ENCODE data around the gene PABPC1L. TPM values are rescaled to one million over a fixed set of nuclear protein-coding genes. Genes with fewer than 3 reads are reported as not detected.
A peak's percentile ranks its signal among the peaks of the same experiment; 100 is the strongest.

Gene PABPC1L
- total RNA-seq, 1 donor from 2014 or later = 61.1 TPM

- ChIA-PET CTCF (interaction anchor here (1.1 to 1.2 kb wide), 3 partner anchors 8 to 207 kb away, joined by 3 read pairs; no protein-coding TSS in a partner anchor), POLR2A (interaction anchor here (1.1 to 1.7 kb wide), 3 partner anchors 18 to 79 kb away, joined by 3 to 5 read pairs (median 3); partner anchors contain the start of gene TOMM34)
- Mint-ChIP-seq H3K4me1 (peaks cover 83% of the 10 kb centered on the region), H3K27me3 (no peaks in the 10 kb centered on the region), H3K36me3 (ENCODE audit: low read depth) (peaks cover 42% of the 10 kb centered on the region), H3K4me3 (peak overlapping the region; percentile 94), H3K9me3 (no peaks in the 10 kb centered on the region), H3K27ac (peak overlapping the region; percentile 76)
- intact Hi-C loops (cut with micrococcal nuclease) = loop anchor here (5.0 to 10.0 kb wide), 5 partner anchors 306 to 1796 kb away; partner anchors contain the start of genes PKIG, SRSF6, TP53RK and TTPAL
- DNase-seq (no peak), ATAC-seq (ENCODE audit: low read depth) (no peak)
- no peak for TF ChIP-seq CTCF (IDR thresholded peaks at IDR 0.05)
These were observed 21.4 kb upstream of the PABPC1L start for GRCh38 chr20:44888226-44889103.

- intact Hi-C loops (cut with micrococcal nuclease) = loop anchor here (2.0 kb wide), 1 partner anchor 69 kb away; the partner anchor contains the start of gene TOMM34
- POLR2A ChIA-PET = no interaction called here
- no peak for TF ChIP-seq CTCF (IDR thresholded peaks at IDR 0.05)
- CTCF ChIA-PET = no interaction called here
- Mint-ChIP-seq H3K27me3 (no peaks in the 10 kb centered on the region), H3K4me1 (peaks cover 89% of the 10 kb centered on the region), H3K9me3 (no peaks in the 10 kb centered on the region), H3K27ac (no peak overlapping the region), H3K36me3 (ENCODE audit: low read depth) (peaks cover 56% of the 10 kb centered on the region), H3K4me3 (no peak overlapping the region)
- DNase-seq (no peak), ATAC-seq (ENCODE audit: low read depth) (no peak)
These were observed 18.0 kb upstream of the PABPC1L start for GRCh38 chr20:44891826-44892225.

GRCh38 chr20:44894959-44895358 lies 14.9 kb upstream of the PABPC1L start:
- intact Hi-C loops (cut with micrococcal nuclease) = no loop called here
- peak overlapping the region; percentile 1 for H3K4me3 Mint-ChIP-seq
- H3K36me3 Mint-ChIP-seq (ENCODE audit: low read depth) = peaks cover 44% of the 10 kb centered on the region
- H3K4me1 Mint-ChIP-seq = peaks cover 84% of the 10 kb centered on the region
- peak overlapping the region; percentile 13 for H3K27ac Mint-ChIP-seq
- ChIA-PET CTCF (no interaction called here), POLR2A (no interaction called here)
- no peaks in the 10 kb centered on the region for H3K27me3 Mint-ChIP-seq
- ATAC-seq (ENCODE audit: low read depth) (no peak), DNase-seq (no peak)
- TF ChIP-seq CTCF (IDR thresholded peaks at IDR 0.05) = no peak
- H3K9me3 Mint-ChIP-seq = no peaks in the 10 kb centered on the region

- POLR2A ChIA-PET = no interaction called here
- ATAC-seq (ENCODE audit: low read depth) = no peak
- Mint-ChIP-seq H3K4me1 (peaks cover 80% of the 10 kb centered on the region), H3K36me3 (ENCODE audit: low read depth) (peaks cover 49% of the 10 kb centered on the region), H3K9me3 (no peaks in the 10 kb centered on the region), H3K27me3 (no peaks in the 10 kb centered on the region), H3K27ac (no peak overlapping the region), H3K4me3 (no peak overlapping the region)
- intact Hi-C loops (cut with micrococcal nuclease) = loop anchor here (1.0 kb wide), 1 partner anchor 10 kb away; no protein-coding TSS in a partner anchor
- CTCF ChIA-PET = interaction anchor here (1.2 kb wide), 1 partner anchor 8 kb away, joined by 3 read pairs; no protein-coding TSS in a partner anchor
- no peak for DNase-seq
- no peak for TF ChIP-seq CTCF (IDR thresholded peaks at IDR 0.05)
These were observed 13.3 kb upstream of the PABPC1L start for GRCh38 chr20:44896583-44896982.

GRCh38 chr20:44897133-44897532 lies 12.7 kb upstream of the PABPC1L start:
- H3K9me3 Mint-ChIP-seq = no peaks in the 10 kb centered on the region
- no peaks in the 10 kb centered on the region for H3K27me3 Mint-ChIP-seq
- DNase-seq (no peak), ATAC-seq (ENCODE audit: low read depth) (no peak)
- no peak overlapping the region for H3K27ac Mint-ChIP-seq
- H3K4me1 Mint-ChIP-seq = peaks cover 75% of the 10 kb centered on the region
- POLR2A ChIA-PET = no interaction called here
- H3K4me3 Mint-ChIP-seq = no peak overlapping the region
- CTCF ChIA-PET = interaction anchor here (1.2 kb wide), 1 partner anchor 8 kb away, joined by 3 read pairs; no protein-coding TSS in a partner anchor
- TF ChIP-seq CTCF (IDR thresholded peaks at IDR 0.05) = no peak
- peaks cover 51% of the 10 kb centered on the region for H3K36me3 Mint-ChIP-seq (ENCODE audit: low read depth)
- intact Hi-C loops (cut with micrococcal nuclease) = no loop called here

Measured in activated B cell treated with CpG ODN at 0.5 μM for 24 hours (primary cell).